ENCODE data around the gene GNG2.
A peak's percentile ranks its signal among the peaks of the same experiment; 100 is the strongest.

Gene GNG2

DNA sequence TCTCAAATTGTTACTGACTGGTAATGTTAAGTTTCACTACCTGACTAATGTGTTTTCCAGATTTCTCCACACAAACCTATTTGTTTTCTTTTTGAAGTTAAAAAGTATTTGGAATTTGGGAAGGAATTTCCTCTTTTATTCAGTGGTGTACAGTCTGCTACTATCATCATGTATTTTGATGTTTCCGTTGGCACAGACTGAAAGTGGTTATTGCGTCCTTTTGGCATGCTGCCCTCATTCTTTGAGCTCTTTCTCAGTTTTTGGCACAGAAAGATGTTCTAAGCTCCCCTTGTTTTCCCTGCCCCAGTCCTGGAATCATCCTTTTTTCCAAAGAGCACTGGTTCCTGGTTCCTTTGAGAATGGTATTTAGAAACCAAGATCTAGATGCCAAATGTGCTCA is 97.5 kb downstream of the GNG2 start (continued):
- TF ChIP-seq, protein P1, sequence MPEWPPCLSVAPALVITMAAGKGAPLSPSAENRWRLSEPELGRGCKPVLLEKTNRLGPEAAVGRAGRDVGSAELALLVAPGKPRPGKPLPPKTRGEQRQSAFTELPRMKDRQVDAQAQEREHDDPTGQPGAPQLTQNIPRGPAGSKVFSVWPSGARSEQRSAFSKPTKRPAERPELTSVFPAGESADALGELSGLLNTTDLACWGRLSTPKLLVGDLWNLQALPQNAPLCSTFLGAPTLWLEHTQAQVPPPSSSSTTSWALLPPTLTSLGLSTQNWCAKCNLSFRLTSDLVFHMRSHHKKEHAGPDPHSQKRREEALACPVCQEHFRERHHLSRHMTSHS (tag by site-specific recombination; IDR thresholded peaks at IDR 0.05), result no peak
- TF ChIP-seq ZBTB7A (tag by site-specific recombination; IDR thresholded peaks at IDR 0.05; ENCODE audit: low read depth) (no peak), ZFP69B (tag by site-specific recombination; IDR thresholded peaks at IDR 0.05) (no peak)

DNA sequence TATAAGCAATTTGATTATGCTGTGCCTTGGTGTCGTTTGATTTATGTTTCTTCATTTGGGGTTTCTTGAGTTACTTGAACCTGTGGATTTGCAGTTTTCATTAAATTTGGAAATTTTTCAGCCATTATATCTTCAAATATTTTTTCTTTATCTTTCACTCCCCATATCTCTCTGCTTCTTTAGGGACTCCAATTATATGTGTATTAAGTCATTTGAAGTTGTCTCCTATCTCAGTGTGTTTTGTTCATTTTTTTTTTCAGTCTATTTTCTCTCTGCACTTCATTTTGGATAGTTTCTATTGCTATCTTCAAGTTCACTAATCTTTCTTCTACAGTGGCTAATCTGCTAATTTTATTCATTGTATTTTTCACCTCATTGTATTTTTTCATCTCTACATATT is 99.5 kb downstream of the GNG2 start:
- ChIA-PET POLR2A (no interaction called here), CTCF (no interaction called here)
- no peaks in the 10 kb centered on the region for H3K4me1 ChIP-seq (ENCODE audit: control insufficient read depth, insufficient read depth, low read length)
- no peaks in the 10 kb centered on the region; the same call in 1 of the 2 replicates for H3K9me3 ChIP-seq (ENCODE audit: control insufficient read depth, insufficient read depth, low read depth, low read length)
- no peak overlapping the region for H3K27ac ChIP-seq (ENCODE audit: extremely low read depth, low read depth, low read length)
- no peak for TF ChIP-seq ZNF791 (tag by site-specific recombination; IDR thresholded peaks at IDR 0.05)
- peak; percentile 53 for TF ChIP-seq SETDB1 (IDR thresholded peaks at IDR 0.05; ENCODE audit: insufficient read length, low read length)
- peak; percentile 87 for TF ChIP-seq ZNF133 (tag by site-specific recombination; IDR thresholded peaks at IDR 0.05)
- no peaks in the 10 kb centered on the region for H3K36me3 ChIP-seq (ENCODE audit: control insufficient read depth in 2 of 2, insufficient read depth in 1 of 2, low read length in 2 of 2)
- H3K4me3 ChIP-seq (ENCODE audit: low read depth, low read length), result no peak overlapping the region

DNA sequence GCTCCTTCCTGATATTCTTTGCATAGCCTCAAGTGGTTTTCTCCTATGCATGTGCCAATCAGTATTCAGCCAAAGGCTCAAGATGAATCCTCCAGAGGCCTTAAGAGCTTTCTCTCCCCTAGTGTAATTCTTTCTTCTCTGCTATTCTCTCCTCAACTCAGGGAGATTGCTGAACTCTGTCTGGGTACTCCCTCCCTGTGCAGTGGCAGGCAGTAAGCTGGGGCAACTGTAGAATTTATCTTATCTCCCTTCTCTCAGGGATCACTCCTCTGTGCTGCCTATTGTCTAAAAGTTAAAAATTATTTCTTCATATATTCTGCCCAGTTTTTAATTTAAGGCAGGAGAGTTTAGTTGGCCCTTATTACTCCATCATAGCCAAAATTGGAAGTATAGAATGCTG is 100.5 kb downstream of the GNG2 start:
- ChIA-PET POLR2A (no interaction called here), CTCF (interaction anchor here (1.3 kb wide), 1 partner anchor 18 kb away, joined by 3 read pairs; no protein-coding TSS in a partner anchor)
- no peak overlapping the region for H3K4me3 ChIP-seq (ENCODE audit: low read depth, low read length)
- TF ChIP-seq ZNF560 (tag by site-specific recombination; IDR thresholded peaks at IDR 0.05; ENCODE audit: borderline replicate concordance) (no peak), KLF8 (tag by site-specific recombination; IDR thresholded peaks at IDR 0.05) (no peak), ZBTB7A (tag by site-specific recombination; IDR thresholded peaks at IDR 0.05; ENCODE audit: low read depth) (no peak), SALL2 (tag by site-specific recombination; IDR thresholded peaks at IDR 0.05; ENCODE audit: borderline replicate concordance) (no peak)
- no peaks in the 10 kb centered on the region for H3K4me1 ChIP-seq (ENCODE audit: control insufficient read depth, insufficient read depth, low read length)
- H3K9me3 ChIP-seq (ENCODE audit: control insufficient read depth, insufficient read depth, low read depth, low read length), result no peaks in the 10 kb centered on the region; the same call in 1 of the 2 replicates
- H3K36me3 ChIP-seq (ENCODE audit: control insufficient read depth in 2 of 2, insufficient read depth in 1 of 2, low read length in 2 of 2), result no peaks in the 10 kb centered on the region
- no peak overlapping the region for H3K27ac ChIP-seq (ENCODE audit: extremely low read depth, low read depth, low read length)

DNA sequence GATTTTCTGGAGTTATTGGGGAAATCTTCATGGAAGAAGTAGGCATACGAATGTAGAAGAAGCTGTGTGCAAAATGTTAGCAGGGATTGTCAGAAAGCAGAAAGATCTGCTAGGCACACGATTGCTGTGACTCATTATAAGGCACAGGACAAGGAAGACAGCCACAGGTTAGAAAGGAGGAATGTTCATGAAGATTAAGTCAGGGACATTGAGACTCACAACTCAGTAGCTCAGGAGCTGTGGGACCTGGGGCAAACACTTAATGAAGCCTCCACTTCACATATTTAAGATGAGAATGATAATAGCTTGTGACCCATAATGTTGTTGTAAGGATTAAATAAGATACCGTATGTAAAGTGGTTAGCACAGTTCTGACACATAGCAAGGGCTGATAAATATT is 102.3 kb downstream of the GNG2 start:
- no peak overlapping the region for H3K4me3 ChIP-seq (ENCODE audit: low read depth, low read length)
- H3K36me3 ChIP-seq (ENCODE audit: control insufficient read depth in 2 of 2, insufficient read depth in 1 of 2, low read length in 2 of 2), result no peaks in the 10 kb centered on the region
- CTCF ChIA-PET, result interaction anchor here (0.8 kb wide), 1 partner anchor 679 kb away, joined by 3 read pairs; no protein-coding TSS in a partner anchor
- H3K9me3 ChIP-seq (ENCODE audit: control insufficient read depth, insufficient read depth, low read depth, low read length), result no peaks in the 10 kb centered on the region; the same call in 1 of the 2 replicates
- H3K27ac ChIP-seq (ENCODE audit: extremely low read depth, low read depth, low read length), result no peak overlapping the region
- POLR2A ChIA-PET, result interaction anchor here (0.5 kb wide), 1 partner anchor 313 kb away, joined by 8 read pairs; no protein-coding TSS in a partner anchor
- H3K4me1 ChIP-seq (ENCODE audit: control insufficient read depth, insufficient read depth, low read length), result no peaks in the 10 kb centered on the region
- TF ChIP-seq, protein P2, sequence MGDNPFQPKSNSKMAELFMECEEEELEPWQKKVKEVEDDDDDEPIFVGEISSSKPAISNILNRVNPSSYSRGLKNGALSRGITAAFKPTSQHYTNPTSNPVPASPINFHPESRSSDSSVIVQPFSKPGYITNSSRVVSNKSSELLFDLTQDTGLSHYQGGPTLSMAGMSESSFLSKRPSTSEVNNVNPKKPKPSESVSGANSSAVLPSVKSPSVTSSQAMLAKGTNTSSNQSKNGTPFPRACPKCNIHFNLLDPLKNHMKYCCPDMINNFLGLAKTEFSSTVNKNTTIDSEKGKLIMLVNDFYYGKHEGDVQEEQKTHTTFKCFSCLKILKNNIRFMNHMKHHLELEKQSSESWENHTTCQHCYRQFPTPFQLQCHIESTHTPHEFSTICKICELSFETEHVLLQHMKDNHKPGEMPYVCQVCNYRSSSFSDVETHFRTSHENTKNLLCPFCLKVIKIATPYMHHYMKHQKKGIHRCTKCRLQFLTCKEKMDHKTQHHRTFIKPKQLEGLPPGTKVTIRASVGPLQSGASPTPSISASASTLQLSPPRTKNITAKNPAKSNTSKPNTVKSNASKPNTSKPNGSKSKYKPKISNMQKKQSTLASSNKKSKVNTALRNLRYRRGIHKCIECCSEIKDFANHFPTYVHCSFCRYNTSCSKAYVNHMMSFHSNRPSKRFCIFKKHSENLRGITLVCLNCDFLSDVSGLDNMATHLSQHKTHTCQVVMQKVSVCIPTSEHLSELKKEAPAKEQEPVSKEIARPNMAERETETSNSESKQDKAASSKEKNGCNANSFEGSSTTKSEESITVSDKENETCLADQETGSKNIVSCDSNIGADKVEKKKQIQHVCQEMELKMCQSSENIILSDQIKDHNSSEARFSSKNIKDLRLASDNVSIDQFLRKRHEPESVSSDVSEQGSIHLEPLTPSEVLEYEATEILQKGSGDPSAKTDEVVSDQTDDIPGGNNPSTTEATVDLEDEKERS (tag by site-specific recombination; IDR thresholded peaks at IDR 0.05), result no peak
- TF ChIP-seq ZNF391 (tag by site-specific recombination; IDR thresholded peaks at IDR 0.05; ENCODE audit: borderline replicate concordance, low read depth) (no peak), ZNF621 (tag by site-specific recombination; IDR thresholded peaks at IDR 0.05) (no peak), ZNF350 (tag by site-specific recombination; IDR thresholded peaks at IDR 0.05) (no peak), YY2 (tag by site-specific recombination; IDR thresholded peaks at IDR 0.05) (no peak), ZNF544 (tag by site-specific recombination; IDR thresholded peaks at IDR 0.05) (no peak), ZNF561 (tag by site-specific recombination; IDR thresholded peaks at IDR 0.05; ENCODE audit: borderline replicate concordance) (no peak), GFI1B (tag by site-specific recombination; IDR thresholded peaks at IDR 0.05) (no peak), KLF9 (tag by site-specific recombination; IDR thresholded peaks at IDR 0.05; ENCODE audit: low read depth) (no peak), RBAK (tag by site-specific recombination; IDR thresholded peaks at IDR 0.05) (no peak), ZNF335 (tag by site-specific recombination; conservative IDR thresholded peaks at IDR 0.05) (no peak)
- TF ChIP-seq, protein P3, sequence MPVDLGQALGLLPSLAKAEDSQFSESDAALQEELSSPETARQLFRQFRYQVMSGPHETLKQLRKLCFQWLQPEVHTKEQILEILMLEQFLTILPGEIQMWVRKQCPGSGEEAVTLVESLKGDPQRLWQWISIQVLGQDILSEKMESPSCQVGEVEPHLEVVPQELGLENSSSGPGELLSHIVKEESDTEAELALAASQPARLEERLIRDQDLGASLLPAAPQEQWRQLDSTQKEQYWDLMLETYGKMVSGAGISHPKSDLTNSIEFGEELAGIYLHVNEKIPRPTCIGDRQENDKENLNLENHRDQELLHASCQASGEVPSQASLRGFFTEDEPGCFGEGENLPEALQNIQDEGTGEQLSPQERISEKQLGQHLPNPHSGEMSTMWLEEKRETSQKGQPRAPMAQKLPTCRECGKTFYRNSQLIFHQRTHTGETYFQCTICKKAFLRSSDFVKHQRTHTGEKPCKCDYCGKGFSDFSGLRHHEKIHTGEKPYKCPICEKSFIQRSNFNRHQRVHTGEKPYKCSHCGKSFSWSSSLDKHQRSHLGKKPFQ (tag by site-specific recombination; IDR thresholded peaks at IDR 0.05), result no peak
